Lower leg skin (tissue), 3 donors: Measurements from ENCODE around the gene HOXC9.

Experiments used
- CTCF ChIP-seq, 3 donors: fragments of 450-650 bp; IDR thresholded peaks; one replicate each; pipeline ENCODE4 v1.5.1; 2016; ENCODE audit warnings: antibody characterized with exemption in 3 of 3, mild to moderate bottlenecking in 3 of 3, moderate library complexity in 2 of 3
- POLR2A ChIP-seq, 2 donors: fragments of 450-650 bp; IDR thresholded peaks; one replicate each; pipeline ENCODE4 v1.6.1; 2016 to 2017; ENCODE audit warnings: antibody characterized with exemption in 2 of 2, mild to moderate bottlenecking in 1 of 2, moderate library complexity in 1 of 2

- TF ChIP-seq POLR2A (IDR thresholded peaks at IDR 0.05) (no peak), CTCF (IDR thresholded peaks at IDR 0.05) (no peak)
Observed at GRCh38 chr12:54029529-54030441, 29.8 kb downstream of the HOXC9 start.
